Activated T-helper 1 cell treated with anti-CD3 and anti-CD28 coated beads, Interleukin-2, amount 50 U/mL, for 16 hours (primary cell): ENCODE data around the gene UVSSA.
A peak's percentile ranks its signal among the peaks of the same experiment; 100 is the strongest.

Experiments
- DNase-seq, 2 donors: peaks; one replicate each; pipeline ENCODE4 v3.0.0-alpha.2; 2020; ENCODE audit warnings: low read depth in 1 of 2, low spot score in 1 of 2

Gene UVSSA

GRCh38 chr4:1345903-1346780 lies 866 bp upstream of the UVSSA start:
- peak in 1 of 2 donors; percentile 25 for DNase-seq

GRCh38 chr4:1347410-1347864 lies 429 bp downstream of the UVSSA start:
- peak in 1 of 2 donors; percentile 37 for DNase-seq

- DNase-seq: no peak
These were observed 1.1 kb downstream of the UVSSA start for GRCh38 chr4:1348014-1348513.

GRCh38 chr4:1348746-1349145 lies 1.7 kb downstream of the UVSSA start:
- DNase-seq: no peak

GRCh38 chr4:1349359-1350168 lies 2.6 kb downstream of the UVSSA start:
- DNase-seq: no peak

- DNase-seq: no peak
These were observed 3.1 kb downstream of the UVSSA start for GRCh38 chr4:1350169-1350520.

- peak; percentile 76 to 88 for DNase-seq
These were observed 5.0 kb downstream of the UVSSA start for GRCh38 chr4:1351854-1352566.

- no peak for DNase-seq
These were observed 5.5 kb downstream of the UVSSA start for GRCh38 chr4:1352567-1352900.

GRCh38 chr4:1353186-1354055 lies 6.4 kb downstream of the UVSSA start:
- DNase-seq: no peak

GRCh38 chr4:1354136-1354982 lies 7.4 kb downstream of the UVSSA start:
- no peak for DNase-seq

GRCh38 chr4:1354983-1355275 lies 7.9 kb downstream of the UVSSA start:
- DNase-seq: no peak

- no peak for DNase-seq
These were observed 8.4 kb downstream of the UVSSA start for GRCh38 chr4:1355378-1355777.

- no peak for DNase-seq
These were observed 9.4 kb downstream of the UVSSA start for GRCh38 chr4:1356181-1356998.

GRCh38 chr4:1357356-1358248 lies 10.6 kb downstream of the UVSSA start:
- no peak for DNase-seq

GRCh38 chr4:1358421-1359143 lies 11.6 kb downstream of the UVSSA start:
- DNase-seq: no peak

- DNase-seq: no peak
These were observed 12.1 kb downstream of the UVSSA start for GRCh38 chr4:1359144-1359501.

- DNase-seq: no peak
These were observed 13.0 kb downstream of the UVSSA start for GRCh38 chr4:1359976-1360375.
